ENCODE data around the gene PKD2. TPM values are rescaled to one million over a fixed set of nuclear protein-coding genes. Genes with fewer than 3 reads are reported as not detected.

The PKD2 gene
- total RNA-seq, 1 donor from 2014 or later = 47.5 TPM

DNA sequence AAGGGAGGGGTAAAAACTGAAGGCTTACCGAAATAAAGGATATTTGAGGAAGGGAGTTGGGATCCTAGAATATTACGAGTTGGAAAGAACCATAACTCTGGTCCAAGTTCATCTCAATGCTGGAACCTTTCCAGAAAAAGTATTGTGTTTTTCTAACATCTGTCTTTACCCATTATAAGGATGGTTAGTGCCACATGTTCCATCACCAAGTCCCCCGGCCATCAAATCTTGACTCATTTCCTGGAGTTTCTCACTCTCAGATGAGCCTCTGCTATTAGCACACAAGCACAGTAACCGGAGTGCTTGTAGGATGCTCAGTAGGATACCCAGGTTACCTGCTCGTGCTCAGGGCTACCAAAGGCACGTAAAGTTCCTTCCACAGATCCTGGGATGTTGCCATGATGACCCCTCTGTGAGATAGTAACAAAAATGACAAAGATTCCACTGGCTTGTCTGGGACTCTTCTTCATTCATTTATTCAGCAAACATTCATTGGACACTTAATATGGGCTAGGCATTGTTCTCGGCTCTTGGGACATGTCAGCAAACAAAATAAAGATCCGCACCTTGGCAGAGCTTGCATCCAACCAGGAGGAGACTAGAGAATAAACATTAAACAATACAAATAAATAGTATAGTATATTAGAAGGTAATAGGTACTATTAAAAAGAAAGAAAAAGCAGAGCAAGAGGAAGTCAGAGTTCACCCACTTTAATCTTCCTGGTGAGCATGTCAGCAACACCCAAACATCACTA is 36.3 kb downstream of the PKD2 start:
- no peaks in the 10 kb centered on the region for H3K27me3 Mint-ChIP-seq
- no peaks in the 10 kb centered on the region for H3K4me1 Mint-ChIP-seq (ENCODE audit: unreplicated experiment)
- H3K9me3 Mint-ChIP-seq = no peaks in the 10 kb centered on the region
- TF ChIP-seq, protein P1, sequence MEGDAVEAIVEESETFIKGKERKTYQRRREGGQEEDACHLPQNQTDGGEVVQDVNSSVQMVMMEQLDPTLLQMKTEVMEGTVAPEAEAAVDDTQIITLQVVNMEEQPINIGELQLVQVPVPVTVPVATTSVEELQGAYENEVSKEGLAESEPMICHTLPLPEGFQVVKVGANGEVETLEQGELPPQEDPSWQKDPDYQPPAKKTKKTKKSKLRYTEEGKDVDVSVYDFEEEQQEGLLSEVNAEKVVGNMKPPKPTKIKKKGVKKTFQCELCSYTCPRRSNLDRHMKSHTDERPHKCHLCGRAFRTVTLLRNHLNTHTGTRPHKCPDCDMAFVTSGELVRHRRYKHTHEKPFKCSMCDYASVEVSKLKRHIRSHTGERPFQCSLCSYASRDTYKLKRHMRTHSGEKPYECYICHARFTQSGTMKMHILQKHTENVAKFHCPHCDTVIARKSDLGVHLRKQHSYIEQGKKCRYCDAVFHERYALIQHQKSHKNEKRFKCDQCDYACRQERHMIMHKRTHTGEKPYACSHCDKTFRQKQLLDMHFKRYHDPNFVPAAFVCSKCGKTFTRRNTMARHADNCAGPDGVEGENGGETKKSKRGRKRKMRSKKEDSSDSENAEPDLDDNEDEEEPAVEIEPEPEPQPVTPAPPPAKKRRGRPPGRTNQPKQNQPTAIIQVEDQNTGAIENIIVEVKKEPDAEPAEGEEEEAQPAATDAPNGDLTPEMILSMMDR (conservative IDR thresholded peaks at IDR 0.05) = no peak
- peaks cover 29% of the 10 kb centered on the region for H3K36me3 Mint-ChIP-seq
- no peak overlapping the region for H3K27ac Mint-ChIP-seq
- no peak for DNase-seq (ENCODE audit: extremely low spot score, unreplicated experiment)
- H3K4me3 Mint-ChIP-seq = no peak overlapping the region

DNA sequence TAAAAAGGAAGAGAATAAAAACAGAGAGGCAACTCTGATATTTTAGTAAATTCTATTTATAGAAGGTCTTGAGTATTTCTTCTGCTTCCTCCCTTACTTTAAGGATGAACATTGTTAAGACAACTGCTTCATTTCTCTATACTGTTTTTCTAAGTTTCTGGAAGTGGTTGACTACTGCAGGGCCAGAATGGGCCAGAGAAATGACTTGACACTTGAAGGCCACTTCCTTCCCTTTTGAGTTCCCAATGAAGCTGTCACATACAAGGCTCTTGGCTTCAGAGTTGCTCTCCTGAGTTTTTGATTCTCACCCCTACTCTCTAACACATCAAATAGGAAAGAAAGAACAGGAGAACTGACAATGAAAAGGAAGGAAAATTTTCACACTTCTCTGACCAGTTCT is 37.6 kb downstream of the PKD2 start:
- no peak overlapping the region for H3K4me3 Mint-ChIP-seq
- H3K36me3 Mint-ChIP-seq = peaks cover 24% of the 10 kb centered on the region
- TF ChIP-seq, protein P1 (conservative IDR thresholded peaks at IDR 0.05) = no peak
- DNase-seq (ENCODE audit: extremely low spot score, unreplicated experiment) = no peak
- no peak overlapping the region for H3K27ac Mint-ChIP-seq
- H3K4me1 Mint-ChIP-seq (ENCODE audit: unreplicated experiment) = no peaks in the 10 kb centered on the region
- no peaks in the 10 kb centered on the region for H3K9me3 Mint-ChIP-seq
- H3K27me3 Mint-ChIP-seq = no peaks in the 10 kb centered on the region

DNA sequence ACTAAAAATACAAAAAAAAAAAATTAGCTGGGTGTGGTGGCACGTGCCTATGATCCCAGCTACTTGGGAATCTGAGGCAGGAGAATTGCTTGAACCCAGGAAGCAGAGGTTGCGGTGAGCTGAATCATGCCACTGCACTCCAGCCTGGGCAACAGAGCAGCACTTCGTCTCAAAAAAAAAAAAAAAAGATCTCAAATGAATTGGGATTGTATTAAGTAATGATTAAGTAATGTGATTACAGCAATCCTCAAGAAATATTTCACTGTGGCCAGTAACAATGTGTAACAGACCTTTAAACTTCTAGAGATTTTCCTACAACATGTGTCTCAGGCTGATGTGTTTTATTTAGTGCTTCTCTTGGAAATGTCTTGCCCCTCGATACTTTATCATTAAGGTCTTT is 46.8 kb downstream of the PKD2 start:
- Mint-ChIP-seq H3K36me3 (peaks cover 28% of the 10 kb centered on the region), H3K27me3 (no peaks in the 10 kb centered on the region), H3K4me1 (ENCODE audit: unreplicated experiment) (no peaks in the 10 kb centered on the region), H3K9me3 (no peaks in the 10 kb centered on the region), H3K27ac (no peak overlapping the region), H3K4me3 (no peak overlapping the region)
- no peak for DNase-seq (ENCODE audit: extremely low spot score, unreplicated experiment)
- TF ChIP-seq, protein P1 (conservative IDR thresholded peaks at IDR 0.05) = no peak

DNA sequence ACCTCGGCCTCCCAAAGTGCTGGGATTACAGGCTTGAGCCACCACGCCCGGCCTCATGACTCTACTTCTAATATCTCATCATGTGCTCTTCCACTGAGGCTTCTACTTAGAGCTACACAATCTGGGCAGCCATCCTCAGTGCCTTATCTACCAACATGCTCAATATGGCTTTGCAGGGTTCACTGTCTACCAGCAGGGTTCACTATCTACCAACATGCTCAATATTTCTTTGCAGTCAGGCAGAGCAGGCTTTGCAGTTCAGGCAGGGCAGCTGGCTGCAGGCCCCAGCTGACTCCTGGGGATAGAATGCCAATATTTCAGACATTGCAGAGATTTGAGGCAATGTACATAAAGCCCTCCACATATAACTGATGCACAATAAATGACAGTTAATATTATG is 47.5 kb downstream of the PKD2 start:
- H3K36me3 Mint-ChIP-seq = peaks cover 33% of the 10 kb centered on the region
- TF ChIP-seq, protein P1 (conservative IDR thresholded peaks at IDR 0.05) = peak; percentile 67
- no peaks in the 10 kb centered on the region for H3K9me3 Mint-ChIP-seq
- DNase-seq (ENCODE audit: extremely low spot score, unreplicated experiment) = no peak
- no peaks in the 10 kb centered on the region for H3K4me1 Mint-ChIP-seq (ENCODE audit: unreplicated experiment)
- no peak overlapping the region for H3K27ac Mint-ChIP-seq
- H3K4me3 Mint-ChIP-seq = no peak overlapping the region
- no peaks in the 10 kb centered on the region for H3K27me3 Mint-ChIP-seq

DNA sequence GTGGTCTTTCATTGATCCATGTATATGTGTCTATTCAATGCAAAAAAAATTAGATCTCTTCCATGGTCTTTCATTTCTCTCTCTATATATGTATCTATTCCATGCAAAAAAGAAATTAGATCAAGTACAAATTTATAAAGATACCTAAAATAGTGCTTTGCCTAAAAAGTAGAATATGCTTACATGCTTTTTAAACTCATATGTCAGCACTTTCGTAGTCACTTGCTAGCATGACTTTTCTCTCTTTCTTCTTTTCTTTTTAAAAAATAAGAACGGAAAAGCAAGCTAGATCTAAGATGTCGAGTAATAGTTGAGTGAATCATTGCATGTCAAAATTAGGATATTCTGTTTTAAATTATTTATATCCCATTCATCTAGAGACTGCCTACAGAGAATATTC is 50.9 kb downstream of the PKD2 start:
- Mint-ChIP-seq H3K4me1 (ENCODE audit: unreplicated experiment) (no peaks in the 10 kb centered on the region), H3K36me3 (peaks cover 29% of the 10 kb centered on the region), H3K27me3 (no peaks in the 10 kb centered on the region), H3K4me3 (no peak overlapping the region), H3K27ac (no peak overlapping the region), H3K9me3 (no peaks in the 10 kb centered on the region)
- TF ChIP-seq, protein P1 (conservative IDR thresholded peaks at IDR 0.05) = no peak
- DNase-seq (ENCODE audit: extremely low spot score, unreplicated experiment) = no peak
